NCI-H345 treated with DMSO at 0.1 percent for 48 hours (cell line): ENCODE measurements around the gene TTC22.

Source experiments
- DNase-seq: peaks from one replicate; lab custom pipeline; 2025; ENCODE audit not compliant: unreplicated experiment; lab: John Stamatoyannopoulos, UW

The TTC22 gene

GRCh38 chr1:54800899-54801759, at the start of gene TTC22:
TSS of gene TTC22 (minus strand) at chr1:54801323. CDS start at chr1:54801163, 160 bp downstream.
- DNase-seq, result no peak

- no peak for DNase-seq
Measured at GRCh38 chr1:54850737-54851136, 49.6 kb upstream of the TTC22 start.

- DNase-seq, result no peak
Measured at GRCh38 chr1:54850069-54850730, 49.1 kb upstream of the TTC22 start.

GRCh38 chr1:54849219-54850068, 48.3 kb upstream of the TTC22 start:
- no peak for DNase-seq

GRCh38 chr1:54848134-54848948, 47.2 kb upstream of the TTC22 start:
- DNase-seq, result no peak

GRCh38 chr1:54846716-54847284, 45.7 kb upstream of the TTC22 start:
- DNase-seq, result no peak

- DNase-seq, result no peak
Measured at GRCh38 chr1:54846301-54846700, 45.2 kb upstream of the TTC22 start.

- no peak for DNase-seq
Measured at GRCh38 chr1:54845772-54846171, 44.6 kb upstream of the TTC22 start.

- DNase-seq, result no peak
Measured at GRCh38 chr1:54844564-54844963, 43.4 kb upstream of the TTC22 start.

- DNase-seq, result no peak
Measured at GRCh38 chr1:54843449-54843848, 42.3 kb upstream of the TTC22 start.

GRCh38 chr1:54842963-54843362, 41.8 kb upstream of the TTC22 start:
- DNase-seq, result no peak

GRCh38 chr1:54842206-54842915, 41.2 kb upstream of the TTC22 start:
- no peak for DNase-seq

GRCh38 chr1:54839824-54840223, 38.7 kb upstream of the TTC22 start:
- DNase-seq, result no peak

- no peak for DNase-seq
Measured at GRCh38 chr1:54838565-54839180, 37.5 kb upstream of the TTC22 start.

GRCh38 chr1:54837002-54837853, 36.1 kb upstream of the TTC22 start:
- no peak for DNase-seq

GRCh38 chr1:54836594-54836993, 35.5 kb upstream of the TTC22 start:
- no peak for DNase-seq

- no peak for DNase-seq
Measured at GRCh38 chr1:54835970-54836369, 34.8 kb upstream of the TTC22 start.

GRCh38 chr1:54835131-54835898, 34.2 kb upstream of the TTC22 start:
- no peak for DNase-seq
